ENCODE measurements around the gene SELENOH. TPM values are rescaled to one million over a fixed set of nuclear protein-coding genes. Genes with fewer than 3 reads are reported as not detected.

The SELENOH gene
- total and polyA plus RNA-seq, 2 donors: 46.4 to 119 TPM

Small RNAs within 50 kb of the gene (small RNA-seq; reads per million reads assigned to genes)
- gene AP001931.1 (not detected), gene TMX2-CTNND1 (not detected)

Other genes with a start within 250 kb of the SELENOH start
- 16.8 TPM for gene SLC43A1, start 225.8 kb upstream of the SELENOH start, total RNA-seq
- 33.0 TPM for gene SLC43A1, start 225.8 kb upstream of the SELENOH start, polyA plus RNA-seq
- gene TIMM10, start 210.7 kb upstream of the SELENOH start, total RNA-seq: 14.3 TPM
- gene TIMM10, start 210.7 kb upstream of the SELENOH start, polyA plus RNA-seq: 40.7 TPM
- gene SMTNL1, start 203.9 kb upstream of the SELENOH start, total RNA-seq: 0.16 TPM
- not detected for gene SMTNL1, start 203.9 kb upstream of the SELENOH start, polyA plus RNA-seq
- gene UBE2L6, start 173.8 kb upstream of the SELENOH start, total RNA-seq: 25.6 TPM
- 76.8 TPM for gene UBE2L6, start 173.8 kb upstream of the SELENOH start, polyA plus RNA-seq
- gene SERPING1, start 143.8 kb upstream of the SELENOH start, total RNA-seq: 53.6 TPM
- gene SERPING1, start 143.8 kb upstream of the SELENOH start, polyA plus RNA-seq: 806 TPM
- gene YPEL4, start 91.6 kb upstream of the SELENOH start, total RNA-seq: 1.7 TPM
- 3.5 TPM for gene YPEL4, start 91.6 kb upstream of the SELENOH start, polyA plus RNA-seq
- gene CLP1, start 83.7 kb upstream of the SELENOH start, total RNA-seq: 14.1 TPM
- gene CLP1, start 83.7 kb upstream of the SELENOH start, polyA plus RNA-seq: 12.7 TPM
- gene ZDHHC5, start 73.4 kb upstream of the SELENOH start, total RNA-seq: 29.9 TPM
- gene ZDHHC5, start 73.4 kb upstream of the SELENOH start, polyA plus RNA-seq: 36.4 TPM
- 13.4 TPM for gene MED19, start 29.3 kb upstream of the SELENOH start, total RNA-seq
- 15.3 TPM for gene MED19, start 29.3 kb upstream of the SELENOH start, polyA plus RNA-seq
- 52.0 TPM for gene TMX2, start 28.9 kb upstream of the SELENOH start, total RNA-seq
- gene TMX2, start 28.9 kb upstream of the SELENOH start, polyA plus RNA-seq: 68.9 TPM
- not detected for gene BTBD18, start 10.3 kb downstream of the SELENOH start, total RNA-seq
- not detected for gene BTBD18, start 10.3 kb downstream of the SELENOH start, polyA plus RNA-seq
- 176 TPM for gene CTNND1, start 20.3 kb downstream of the SELENOH start, total RNA-seq
- gene CTNND1, start 20.3 kb downstream of the SELENOH start, polyA plus RNA-seq: 72.8 TPM

All from urinary bladder (tissue), 2 donors.